ENCODE measurements around the gene MGAT2. TPM values are rescaled to one million over a fixed set of nuclear protein-coding genes. Genes with fewer than 3 reads are reported as not detected.

The MGAT2 gene
- polyA plus RNA-seq, 1 of the 3 experiments (the other 2 are of a cell fraction) = 20.6 TPM

DNA sequence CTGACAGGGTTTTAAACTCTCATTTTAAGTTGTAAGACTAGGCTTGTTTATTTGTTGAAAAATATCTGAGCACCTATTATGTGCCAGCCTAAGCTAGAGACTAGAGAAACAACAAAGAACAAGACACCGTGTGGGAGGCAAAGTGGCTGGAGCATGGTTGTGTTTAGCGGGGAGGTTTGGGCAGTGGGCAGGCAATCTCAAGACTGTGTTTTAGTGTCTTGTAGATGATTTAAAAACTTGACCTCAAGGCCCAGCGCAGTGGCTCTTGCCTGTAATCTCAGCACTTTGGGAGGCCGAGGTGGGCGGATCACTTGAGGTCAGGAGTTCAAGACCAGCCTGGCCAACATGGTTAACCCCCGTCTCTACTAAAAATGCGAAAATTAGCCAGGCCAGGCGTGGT, 7.9 kb upstream of the MGAT2 start:
- H3K4me2 ChIP-seq = no peak overlapping the region
- peaks cover 27% of the 10 kb centered on the region for H3F3A ChIP-seq (replicated peaks; ENCODE audit: insufficient read depth)
- H2AFZ ChIP-seq (ENCODE audit: low read depth) = no peak overlapping the region
- WGBS (ENCODE audit: low lambda C conversion rate) = 98% methylated on average over 8 of the region's 8 CpGs
- H4K20me1 ChIP-seq (ENCODE audit: insufficient read depth) = no peaks in the 10 kb centered on the region
- CTCF ChIA-PET = no interaction called here
- DNase-seq = no peak
- H3K27me3 ChIP-seq (ENCODE audit: insufficient read depth) = no peaks in the 10 kb centered on the region
- peaks cover 3 to 17% of the 10 kb centered on the region in 2 experiments for H3K36me3 ChIP-seq (replicated peaks in 1 of 2; ENCODE audit: control insufficient read depth in 1 of 2, insufficient read depth in 2 of 2, low read length in 1 of 2)
- peaks cover 27% of the 10 kb centered on the region for H3K79me2 ChIP-seq (ENCODE audit: insufficient read depth)
- H3K9ac ChIP-seq = no peak overlapping the region
- POLR2A ChIA-PET = no interaction called here
- no peak for TF ChIP-seq CHD2 (IDR thresholded peaks at IDR 0.05; ENCODE audit: low read length, partially characterized antibody)
- TF ChIP-seq NFIC (IDR thresholded peaks at IDR 0.05; ENCODE audit: borderline replicate concordance) = no peak
- TF ChIP-seq TEAD4 (IDR thresholded peaks at IDR 0.05; ENCODE audit: borderline replicate concordance, insufficient read depth) = no peak
- TF ChIP-seq, protein P1, sequence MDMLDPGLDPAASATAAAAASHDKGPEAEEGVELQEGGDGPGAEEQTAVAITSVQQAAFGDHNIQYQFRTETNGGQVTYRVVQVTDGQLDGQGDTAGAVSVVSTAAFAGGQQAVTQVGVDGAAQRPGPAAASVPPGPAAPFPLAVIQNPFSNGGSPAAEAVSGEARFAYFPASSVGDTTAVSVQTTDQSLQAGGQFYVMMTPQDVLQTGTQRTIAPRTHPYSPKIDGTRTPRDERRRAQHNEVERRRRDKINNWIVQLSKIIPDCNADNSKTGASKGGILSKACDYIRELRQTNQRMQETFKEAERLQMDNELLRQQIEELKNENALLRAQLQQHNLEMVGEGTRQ (IDR thresholded peaks at IDR 0.05; ENCODE audit: borderline replicate concordance, low read depth, low read length) = no peak
- TF ChIP-seq, protein P2, sequence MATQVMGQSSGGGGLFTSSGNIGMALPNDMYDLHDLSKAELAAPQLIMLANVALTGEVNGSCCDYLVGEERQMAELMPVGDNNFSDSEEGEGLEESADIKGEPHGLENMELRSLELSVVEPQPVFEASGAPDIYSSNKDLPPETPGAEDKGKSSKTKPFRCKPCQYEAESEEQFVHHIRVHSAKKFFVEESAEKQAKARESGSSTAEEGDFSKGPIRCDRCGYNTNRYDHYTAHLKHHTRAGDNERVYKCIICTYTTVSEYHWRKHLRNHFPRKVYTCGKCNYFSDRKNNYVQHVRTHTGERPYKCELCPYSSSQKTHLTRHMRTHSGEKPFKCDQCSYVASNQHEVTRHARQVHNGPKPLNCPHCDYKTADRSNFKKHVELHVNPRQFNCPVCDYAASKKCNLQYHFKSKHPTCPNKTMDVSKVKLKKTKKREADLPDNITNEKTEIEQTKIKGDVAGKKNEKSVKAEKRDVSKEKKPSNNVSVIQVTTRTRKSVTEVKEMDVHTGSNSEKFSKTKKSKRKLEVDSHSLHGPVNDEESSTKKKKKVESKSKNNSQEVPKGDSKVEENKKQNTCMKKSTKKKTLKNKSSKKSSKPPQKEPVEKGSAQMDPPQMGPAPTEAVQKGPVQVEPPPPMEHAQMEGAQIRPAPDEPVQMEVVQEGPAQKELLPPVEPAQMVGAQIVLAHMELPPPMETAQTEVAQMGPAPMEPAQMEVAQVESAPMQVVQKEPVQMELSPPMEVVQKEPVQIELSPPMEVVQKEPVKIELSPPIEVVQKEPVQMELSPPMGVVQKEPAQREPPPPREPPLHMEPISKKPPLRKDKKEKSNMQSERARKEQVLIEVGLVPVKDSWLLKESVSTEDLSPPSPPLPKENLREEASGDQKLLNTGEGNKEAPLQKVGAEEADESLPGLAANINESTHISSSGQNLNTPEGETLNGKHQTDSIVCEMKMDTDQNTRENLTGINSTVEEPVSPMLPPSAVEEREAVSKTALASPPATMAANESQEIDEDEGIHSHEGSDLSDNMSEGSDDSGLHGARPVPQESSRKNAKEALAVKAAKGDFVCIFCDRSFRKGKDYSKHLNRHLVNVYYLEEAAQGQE (IDR thresholded peaks at IDR 0.05; ENCODE audit: low read depth, low read length) = no peak
- TF ChIP-seq RXRA (IDR thresholded peaks at IDR 0.05; ENCODE audit: borderline replicate concordance, low read depth) = no peak
- no peak for TF ChIP-seq JUND (IDR thresholded peaks at IDR 0.05)
- TF ChIP-seq RCOR1 (IDR thresholded peaks at IDR 0.05; ENCODE audit: low read length) = no peak
- no peak for TF ChIP-seq ELF1 (IDR thresholded peaks at IDR 0.05)
- TF ChIP-seq MEF2A (IDR thresholded peaks at IDR 0.05; ENCODE audit: borderline replicate concordance, low read depth) = no peak
- TF ChIP-seq SMC3 (IDR thresholded peaks at IDR 0.05; ENCODE audit: low read depth, low read length) = no peak
- TF ChIP-seq TAF1 (IDR thresholded peaks at IDR 0.05; ENCODE audit: borderline replicate concordance, low read depth, low read length) = no peak
- TF ChIP-seq EZH2phosphoT487 (IDR thresholded peaks at IDR 0.05; ENCODE audit: borderline replicate concordance, low read depth) = no peak
- no peak for TF ChIP-seq RAD21 (IDR thresholded peaks at IDR 0.05; ENCODE audit: low read length)
- TF ChIP-seq FOXJ3 (CRISPR knock-in tag; IDR thresholded peaks at IDR 0.05) = no peak
- peaks cover 0 to 2% of the 10 kb centered on the region in 2 experiments; a peak in 1 of 4 replicates for H3K4me1 ChIP-seq (ENCODE audit: control insufficient read depth in 1 of 2, insufficient read depth in 2 of 2, low read depth in 1 of 2, low read length in 1 of 2)
- no peaks in the 10 kb centered on the region for H3K9me3 ChIP-seq
- H3K4me3 ChIP-seq (ENCODE audit: low read depth in 2 of 2, low read length in 1 of 2) = no peak overlapping the region
- no peaks in the 10 kb centered on the region for H3K9me2 ChIP-seq
- peak overlapping the region in 1 of 2 experiments; percentile 29; a peak in 1 of 4 replicates for H3K27ac ChIP-seq (ENCODE audit: low read depth in 2 of 2, low read length in 1 of 2)

All from SK-N-SH (cell line).